BLaER1 treated with 17β-estradiol and CSF1 and Interleukin-3, amounts not matched to agents 10 nM and 100 nM (cell line): ENCODE results near the gene CLEC16A.

Experiments used
- H3K27ac ChIP-seq, 11 experiments: shearing (Covaris generic); formaldehyde crosslinking; 2 replicates each; pipeline ENCODE4 v1.8.1; 2022
- H3K27me3 ChIP-seq, 11 experiments: shearing (Covaris generic); formaldehyde crosslinking; 2 replicates each; pipeline ENCODE4 v1.8.1; 2022
- H3K36me3 ChIP-seq, 11 experiments: shearing (Covaris generic); formaldehyde crosslinking; 2 replicates each; pipeline ENCODE4 v1.8.1; 2022
- H3K4me1 ChIP-seq, 10 experiments: shearing (Covaris generic); formaldehyde crosslinking; 2 replicates each; pipeline ENCODE4 v1.8.1; 2022
- H3K4me2 ChIP-seq, 11 experiments: shearing (Covaris generic); formaldehyde crosslinking; 2 replicates each; pipeline ENCODE4 v1.8.1; 2022
- H3K4me3 ChIP-seq, 10 experiments: shearing (Covaris generic); formaldehyde crosslinking; 2 replicates each; pipeline ENCODE4 v1.8.1; 2022
- H3K9ac ChIP-seq, 11 experiments: shearing (Covaris generic); formaldehyde crosslinking; 2 replicates each; pipeline ENCODE4 v1.8.1; 2022
- H3K9me3 ChIP-seq, 11 experiments: shearing (Covaris generic); formaldehyde crosslinking; replicated peaks in 1 of 11; 2 replicates each; pipeline ENCODE4 v1.8.1; 2022
- H4K20me1 ChIP-seq, 11 experiments: shearing (Covaris generic); formaldehyde crosslinking; 2 replicates each; pipeline ENCODE4 v1.8.1; 2022
- Cebpa-rat ChIP-seq, 11 experiments: shearing (Covaris generic); IDR thresholded peaks; 2 replicates each; pipeline ENCODE4 v1.8.1; 2022

The CLEC16A gene

DNA sequence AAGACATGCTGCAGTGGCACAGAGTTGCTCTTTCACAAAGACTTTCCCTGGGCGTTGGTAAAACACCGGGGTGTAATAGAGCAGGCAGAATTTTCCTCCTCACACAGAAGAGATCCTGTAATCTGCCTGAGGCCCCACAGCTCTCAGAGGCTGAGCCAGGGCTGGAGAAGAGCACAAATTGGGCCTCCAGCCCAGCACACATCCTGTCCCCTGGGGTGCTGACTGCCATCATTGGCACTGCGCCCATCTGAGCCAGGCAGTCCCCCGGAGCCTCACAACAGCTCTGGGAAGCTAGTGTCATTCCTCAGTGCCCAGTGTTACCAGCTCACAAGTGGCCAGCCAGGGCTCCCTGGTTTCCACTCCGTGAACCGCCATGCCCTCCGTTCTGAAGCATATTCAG is 192.2 kb downstream of the CLEC16A start:
- H3K27ac ChIP-seq, result no peak overlapping the region
- H3K27me3 ChIP-seq, result no peaks in the 10 kb centered on the region
- H3K4me3 ChIP-seq, result no peak overlapping the region
- H3K4me2 ChIP-seq, result peak overlapping the region in 2 of 11 experiments; percentile 2 to 12; a peak in 1 of 22 replicates
- H3K4me1 ChIP-seq, result peaks cover 27 to 73% (median 39%) of the 10 kb centered on the region in 10 experiments
- TF ChIP-seq Cebpa-rat (IDR thresholded peaks at IDR 0.05), result no peak
- H3K9ac ChIP-seq, result no peak overlapping the region
- H4K20me1 ChIP-seq, result peaks cover 0 to 4% (median 0%) of the 10 kb centered on the region in 11 experiments; a peak in 1 of 22 replicates
- H3K36me3 ChIP-seq, result peaks cover 11 to 50% (median 27%) of the 10 kb centered on the region in 11 experiments; a peak in 18 of 22 replicates
- no peaks in the 10 kb centered on the region for H3K9me3 ChIP-seq

GRCh38 chr16:11138022-11138768 is 193.8 kb downstream of the CLEC16A start:
- peak overlapping the region; percentile 5 to 89 (median 78); a peak in 20 of 22 replicates for H3K4me2 ChIP-seq

GRCh38 chr16:11138769-11139325 is 194.5 kb downstream of the CLEC16A start:
- Histone ChIP-seq H3K27ac (peak overlapping the region in 8 of 11 experiments; percentile 0 to 65 (median 38); a peak in 13 of 22 replicates), H3K4me1 (peaks cover 27 to 60% (median 39%) of the 10 kb centered on the region in 10 experiments), H3K4me3 (0 out of 20 replicates have a peak overlapping the region, but pooled peaks of 3 of the 10 experiments have one; percentile 4 to 7 (median 6)), H3K9ac (peak overlapping the region in 2 of 11 experiments; percentile 4 to 11; a peak in 2 of 22 replicates), H3K36me3 (peaks cover 11 to 39% (median 27%) of the 10 kb centered on the region in 11 experiments; a peak in 18 of 22 replicates), H4K20me1 (0 out of 22 replicates have a peak, but pooled peaks cover 0 to 4% (median 0%) of the 10 kb centered on the region in 11 experiments), H3K27me3 (no peaks in the 10 kb centered on the region), H3K4me2 (peak overlapping the region; percentile 57 to 89 (median 78)), H3K9me3 (no peaks in the 10 kb centered on the region)
- TF ChIP-seq Cebpa-rat (IDR thresholded peaks at IDR 0.05), result peak in 3 of 11 experiments; percentile 36 to 39 (median 36); a peak in 2 of 22 replicates

More at GRCh38 chr16:11138022-11138768, 193.8 kb downstream of the CLEC16A start:
- H3K9ac ChIP-seq, result 0 out of 22 replicates have a peak overlapping the region, but pooled peaks of 1 of the 11 experiments have one; percentile 4
- peaks cover 11 to 38% (median 27%) of the 10 kb centered on the region in 11 experiments; a peak in 18 of 22 replicates for H3K36me3 ChIP-seq
- no peaks in the 10 kb centered on the region for H3K9me3 ChIP-seq
- H3K27me3 ChIP-seq, result no peaks in the 10 kb centered on the region
- TF ChIP-seq Cebpa-rat (IDR thresholded peaks at IDR 0.05), result no peak
- H4K20me1 ChIP-seq, result 0 out of 22 replicates have a peak, but pooled peaks cover 0 to 4% (median 0%) of the 10 kb centered on the region in 11 experiments
- H3K4me1 ChIP-seq, result peaks cover 27 to 67% (median 39%) of the 10 kb centered on the region in 10 experiments
- peak overlapping the region in 5 of 11 experiments; percentile 0 to 65 (median 38); a peak in 8 of 22 replicates for H3K27ac ChIP-seq
- H3K4me3 ChIP-seq, result 0 out of 20 replicates have a peak overlapping the region, but pooled peaks of 1 of the 10 experiments have one; percentile 6

DNA sequence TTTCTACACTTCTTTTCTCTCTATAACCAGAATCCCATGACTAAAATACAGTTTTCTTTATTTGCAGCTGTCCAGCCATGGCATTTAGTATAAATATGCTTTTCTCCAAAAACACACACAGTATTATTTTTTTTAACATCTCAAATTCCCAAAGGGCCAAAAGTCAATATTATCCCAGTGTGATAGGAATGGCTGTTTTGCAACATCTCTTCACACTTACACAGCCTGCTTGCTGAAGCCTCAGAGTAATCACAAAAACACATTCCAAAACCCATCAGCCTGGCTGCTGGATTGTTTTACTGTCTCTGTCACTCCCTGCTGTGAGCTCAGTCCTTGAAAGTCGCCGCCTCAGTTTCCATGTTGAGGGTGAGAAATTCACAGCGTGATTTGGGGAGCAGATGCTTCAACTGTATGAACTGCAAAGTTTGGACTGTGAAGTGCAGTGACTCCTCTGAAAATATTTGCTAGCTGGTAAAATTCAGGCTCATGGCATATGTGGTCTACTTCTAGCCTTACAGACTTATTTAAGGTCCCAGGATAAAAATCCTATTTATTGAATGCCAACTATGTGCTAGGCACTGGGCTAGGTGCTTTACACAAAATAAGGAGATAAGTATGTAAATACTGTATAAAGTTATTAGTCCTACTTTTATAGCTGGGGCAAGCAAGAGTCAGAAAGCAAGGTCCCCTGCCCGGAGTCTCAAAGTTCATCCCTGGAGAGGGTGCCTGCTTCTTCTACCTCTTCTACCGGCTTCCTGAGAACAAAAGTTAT is 195.1 kb downstream of the CLEC16A start:
- H3K9ac ChIP-seq, result peak overlapping the region in 3 of 11 experiments; percentile 3 to 16 (median 11); a peak in 2 of 22 replicates
- 0 out of 22 replicates have a peak, but pooled peaks cover 0 to 4% (median 0%) of the 10 kb centered on the region in 11 experiments for H4K20me1 ChIP-seq
- 0 out of 20 replicates have a peak overlapping the region, but pooled peaks of 2 of the 10 experiments have one; percentile 6 to 7 for H3K4me3 ChIP-seq
- no peaks in the 10 kb centered on the region for H3K27me3 ChIP-seq
- TF ChIP-seq Cebpa-rat (IDR thresholded peaks at IDR 0.05), result no peak
- H3K9me3 ChIP-seq, result no peaks in the 10 kb centered on the region
- peaks cover 11 to 36% (median 26%) of the 10 kb centered on the region in 11 experiments; a peak in 19 of 22 replicates for H3K36me3 ChIP-seq
- peak overlapping the region in 9 of 11 experiments; percentile 0 to 65 (median 24); a peak in 15 of 22 replicates for H3K27ac ChIP-seq
- peak overlapping the region; percentile 57 to 89 (median 78) for H3K4me2 ChIP-seq
- peaks cover 27 to 60% (median 39%) of the 10 kb centered on the region in 10 experiments for H3K4me1 ChIP-seq

DNA sequence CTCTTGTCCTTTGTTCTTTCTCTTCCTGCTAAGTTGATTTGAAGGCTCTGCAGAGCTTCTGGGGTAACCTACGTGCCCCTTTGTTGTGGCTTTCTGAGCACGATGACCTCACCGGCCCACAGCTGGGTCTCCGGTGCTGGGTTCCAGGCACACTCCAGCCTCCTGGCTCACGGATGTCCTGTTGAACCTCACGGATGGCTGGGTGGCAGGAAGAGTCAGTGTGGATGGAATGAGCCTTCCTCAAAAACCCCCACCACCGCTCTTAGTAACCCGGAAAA is 195.7 kb downstream of the CLEC16A start:
- H4K20me1 ChIP-seq, result 0 out of 22 replicates have a peak, but pooled peaks cover 0 to 4% (median 0%) of the 10 kb centered on the region in 11 experiments
- H3K27me3 ChIP-seq, result no peaks in the 10 kb centered on the region
- TF ChIP-seq Cebpa-rat (IDR thresholded peaks at IDR 0.05), result no peak
- H3K9ac ChIP-seq, result peak overlapping the region in 2 of 11 experiments; percentile 3 to 16; a peak in 2 of 22 replicates
- H3K36me3 ChIP-seq, result peaks cover 11 to 31% (median 20%) of the 10 kb centered on the region in 11 experiments; a peak in 18 of 22 replicates
- peak overlapping the region; percentile 57 to 89 (median 78) for H3K4me2 ChIP-seq
- H3K9me3 ChIP-seq, result no peaks in the 10 kb centered on the region
- no peak overlapping the region for H3K4me3 ChIP-seq
- H3K27ac ChIP-seq, result peak overlapping the region in 8 of 11 experiments; percentile 0 to 65 (median 24); a peak in 11 of 22 replicates
- H3K4me1 ChIP-seq, result peaks cover 27 to 57% (median 39%) of the 10 kb centered on the region in 10 experiments

DNA sequence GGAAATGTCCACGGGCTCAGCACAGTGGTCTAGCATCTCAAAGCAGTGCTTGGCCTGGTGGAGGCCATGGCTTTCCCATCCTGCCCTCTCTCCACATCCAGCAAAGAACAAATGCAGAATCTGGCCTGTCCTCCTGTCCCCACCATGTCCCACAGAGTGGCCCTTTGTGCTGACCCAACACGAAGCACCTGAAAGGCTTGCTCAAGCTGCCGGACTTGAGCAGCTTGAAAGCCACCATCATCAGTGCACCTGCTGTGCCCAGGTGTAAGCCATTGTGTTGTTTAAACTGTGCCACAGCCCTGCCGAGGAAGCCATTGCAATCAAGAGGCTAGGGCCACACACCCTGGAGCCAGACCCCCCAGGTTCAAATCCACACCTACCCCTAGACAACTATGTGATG is 196.1 kb downstream of the CLEC16A start:
- Histone ChIP-seq H3K9me3 (no peaks in the 10 kb centered on the region), H3K4me1 (peaks cover 27 to 53% (median 39%) of the 10 kb centered on the region in 10 experiments), H3K36me3 (peaks cover 8 to 28% (median 18%) of the 10 kb centered on the region in 11 experiments; a peak in 18 of 22 replicates), H3K4me3 (no peak overlapping the region), H3K4me2 (peak overlapping the region; percentile 57 to 89 (median 78)), H3K9ac (peak overlapping the region in 2 of 11 experiments; percentile 3 to 16; a peak in 1 of 22 replicates), H4K20me1 (0 out of 22 replicates have a peak, but pooled peaks cover 0 to 4% (median 0%) of the 10 kb centered on the region in 11 experiments), H3K27ac (peak overlapping the region in 8 of 11 experiments; percentile 0 to 65 (median 24); a peak in 10 of 22 replicates), H3K27me3 (no peaks in the 10 kb centered on the region)
- TF ChIP-seq Cebpa-rat (IDR thresholded peaks at IDR 0.05), result no peak

DNA sequence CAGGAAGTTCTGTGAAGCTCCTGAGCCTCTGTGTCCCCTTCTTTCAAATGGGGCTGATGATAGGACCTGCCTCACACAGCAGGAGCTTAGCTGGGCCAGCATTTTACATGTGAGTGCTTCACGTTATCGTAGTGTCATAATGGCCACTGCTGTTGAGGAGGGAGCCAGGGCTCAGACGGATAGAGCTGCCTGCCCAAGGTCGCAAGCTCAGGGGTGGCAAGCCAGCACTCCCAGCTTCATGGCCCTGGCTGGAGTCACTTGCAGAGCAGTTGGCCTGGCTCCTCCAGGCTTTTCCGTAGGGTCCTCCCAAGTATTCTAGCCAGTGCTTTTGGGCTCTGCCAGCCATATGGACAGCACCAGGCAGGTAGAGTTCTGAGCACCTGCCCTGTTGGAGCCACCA is 196.5 kb downstream of the CLEC16A start:
- TF ChIP-seq Cebpa-rat (IDR thresholded peaks at IDR 0.05), result no peak
- Histone ChIP-seq H3K36me3 (peaks cover 4 to 24% (median 14%) of the 10 kb centered on the region in 11 experiments; a peak in 18 of 22 replicates), H3K4me3 (no peak overlapping the region), H3K4me1 (peaks cover 27 to 49% (median 39%) of the 10 kb centered on the region in 10 experiments), H3K27ac (no peak overlapping the region), H3K9ac (no peak overlapping the region), H3K27me3 (no peaks in the 10 kb centered on the region), H4K20me1 (0 out of 22 replicates have a peak, but pooled peaks cover 0 to 4% (median 0%) of the 10 kb centered on the region in 11 experiments), H3K4me2 (peak overlapping the region in 9 of 11 experiments; percentile 63 to 89 (median 78); a peak in 14 of 22 replicates), H3K9me3 (no peaks in the 10 kb centered on the region)
